Measurements from ENCODE around the gene RASSF7.

RASSF7 gene

DNA sequence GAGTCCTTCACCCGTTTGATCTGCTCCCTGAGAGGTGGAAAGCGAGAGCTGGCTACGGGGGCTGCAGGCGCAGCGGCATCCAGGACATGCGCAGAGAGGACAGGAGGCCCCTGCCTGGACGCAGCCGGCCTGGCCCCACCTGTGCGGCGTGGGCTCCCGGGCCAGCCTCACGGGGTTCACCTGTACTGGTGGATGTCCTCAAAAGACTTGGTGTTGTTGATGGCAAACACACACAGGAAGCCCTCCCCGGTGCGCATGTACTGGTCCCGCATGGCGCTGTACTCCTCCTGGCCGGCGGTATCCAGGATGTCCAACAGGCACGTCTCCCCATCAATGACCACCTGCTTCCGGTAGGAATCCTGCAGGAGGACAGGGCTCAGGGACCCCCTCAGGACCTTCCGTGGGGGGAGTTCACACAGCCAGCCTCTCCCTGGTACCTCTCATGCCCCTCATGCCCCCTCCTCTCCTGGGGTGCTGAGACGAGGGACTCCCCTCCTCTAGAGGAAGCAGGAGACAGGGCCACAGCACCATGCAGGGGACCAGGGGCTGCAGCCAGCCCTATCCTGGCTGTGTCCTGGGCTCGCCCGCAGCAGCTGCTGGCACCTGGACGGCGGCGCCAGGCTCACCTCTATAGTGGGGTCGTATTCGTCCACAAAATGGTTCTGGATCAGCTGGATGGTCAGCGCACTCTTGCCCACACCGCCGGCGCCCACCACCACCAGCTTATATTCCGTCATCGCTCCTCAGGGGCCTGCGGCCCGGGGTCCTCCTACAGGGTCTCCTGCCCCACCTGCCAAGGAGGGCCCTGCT lies 27.0 kb upstream of the RASSF7 start:
- no peak for DNase-seq (ENCODE audit: extremely low spot score)
- POLR2A ChIA-PET, result interaction anchor here (1.1 kb wide), 1 partner anchor 27 kb away, joined by 3 read pairs; no protein-coding TSS in a partner anchor
- CTCF ChIA-PET, result no interaction called here
- TF ChIP-seq NFRKB (IDR thresholded peaks at IDR 0.05), result no peak
- no peak for TF ChIP-seq ZNF384 (IDR thresholded peaks at IDR 0.05)
- no peak for TF ChIP-seq L3MBTL2 (conservative IDR thresholded peaks at IDR 0.05)
- TF ChIP-seq ELF4 (IDR thresholded peaks at IDR 0.05), result no peak
- TF ChIP-seq ARNT (IDR thresholded peaks at IDR 0.05), result no peak
- TF ChIP-seq HDGF (IDR thresholded peaks at IDR 0.05; ENCODE audit: borderline replicate concordance), result no peak

DNA sequence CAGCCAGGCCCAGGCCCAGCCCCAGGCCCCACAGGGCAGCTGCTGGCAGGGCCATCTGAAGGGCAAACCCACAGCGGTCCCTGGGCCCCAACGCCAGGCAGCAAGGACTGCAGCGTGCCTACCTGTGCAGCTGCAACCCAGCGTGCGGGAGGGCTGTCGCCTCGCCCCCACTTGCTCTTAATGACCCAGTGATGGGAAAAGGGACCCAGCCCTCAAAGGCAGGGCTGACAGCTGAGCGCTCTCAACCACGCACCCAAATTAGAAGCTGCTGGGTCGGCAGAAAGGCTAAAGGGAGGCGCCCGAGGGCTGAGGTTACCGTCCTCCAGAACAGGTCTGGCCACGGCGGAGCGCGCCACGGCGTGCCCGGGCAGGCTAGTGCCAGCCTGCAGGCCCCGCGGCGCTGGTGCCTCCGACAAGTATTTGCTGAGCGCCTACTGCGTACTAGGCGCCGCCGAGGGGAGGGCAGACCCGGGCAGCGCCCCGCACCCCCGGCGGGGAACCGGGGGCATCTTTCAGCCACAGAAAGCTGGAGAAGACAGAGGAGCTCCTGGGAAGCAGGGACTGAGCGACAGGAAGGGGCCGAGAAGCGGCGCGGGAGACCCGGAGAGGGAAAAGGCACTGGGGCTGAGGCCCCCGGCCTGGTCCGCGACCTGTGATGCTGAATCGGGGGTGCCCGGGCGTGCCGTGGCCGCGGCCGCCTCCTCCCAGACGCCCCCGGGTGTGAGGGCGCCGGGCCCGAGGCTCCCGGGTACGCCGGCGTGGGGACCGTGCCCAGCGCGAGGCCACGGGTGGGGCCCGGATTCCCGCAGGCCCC lies 26.2 kb upstream of the RASSF7 start:
- ChIA-PET POLR2A (interaction anchor here (0.6 to 1.7 kb wide), 4 partner anchors 10 to 33 kb away, joined by 3 to 6 read pairs (median 3); no protein-coding TSS in a partner anchor), CTCF (no interaction called here)
- DNase-seq (ENCODE audit: extremely low spot score), result peak; percentile 27
- TF ChIP-seq SUZ12 (IDR thresholded peaks at IDR 0.05), result no peak
- no peak for TF ChIP-seq CTBP1 (IDR thresholded peaks at IDR 0.05; ENCODE audit: borderline replicate concordance)
- no peak for TF ChIP-seq ELF4 (IDR thresholded peaks at IDR 0.05)
- TF ChIP-seq FOXM1 (IDR thresholded peaks at IDR 0.05; ENCODE audit: borderline replicate concordance), result no peak
- TF ChIP-seq FOXK2 (IDR thresholded peaks at IDR 0.05), result no peak
- no peak for TF ChIP-seq TARDBP (IDR thresholded peaks at IDR 0.05)
- TF ChIP-seq SP1 (IDR thresholded peaks at IDR 0.05), result no peak
- no peak for TF ChIP-seq ZNF384 (IDR thresholded peaks at IDR 0.05)
- no peak for TF ChIP-seq FOXA1 (IDR thresholded peaks at IDR 0.05)
- TF ChIP-seq NFRKB (IDR thresholded peaks at IDR 0.05), result no peak
- TF ChIP-seq, protein P1, sequence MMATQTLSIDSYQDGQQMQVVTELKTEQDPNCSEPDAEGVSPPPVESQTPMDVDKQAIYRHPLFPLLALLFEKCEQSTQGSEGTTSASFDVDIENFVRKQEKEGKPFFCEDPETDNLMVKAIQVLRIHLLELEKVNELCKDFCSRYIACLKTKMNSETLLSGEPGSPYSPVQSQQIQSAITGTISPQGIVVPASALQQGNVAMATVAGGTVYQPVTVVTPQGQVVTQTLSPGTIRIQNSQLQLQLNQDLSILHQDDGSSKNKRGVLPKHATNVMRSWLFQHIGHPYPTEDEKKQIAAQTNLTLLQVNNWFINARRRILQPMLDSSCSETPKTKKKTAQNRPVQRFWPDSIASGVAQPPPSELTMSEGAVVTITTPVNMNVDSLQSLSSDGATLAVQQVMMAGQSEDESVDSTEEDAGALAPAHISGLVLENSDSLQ (IDR thresholded peaks at IDR 0.05), result no peak
- no peak for TF ChIP-seq ARNT (IDR thresholded peaks at IDR 0.05)
- TF ChIP-seq HDGF (IDR thresholded peaks at IDR 0.05; ENCODE audit: borderline replicate concordance), result no peak
- no peak for TF ChIP-seq LEF1 (IDR thresholded peaks at IDR 0.05; ENCODE audit: borderline replicate concordance)
- TF ChIP-seq BHLHE40 (IDR thresholded peaks at IDR 0.05; ENCODE audit: borderline replicate concordance), result no peak
- TF ChIP-seq L3MBTL2 (conservative IDR thresholded peaks at IDR 0.05), result no peak

DNA sequence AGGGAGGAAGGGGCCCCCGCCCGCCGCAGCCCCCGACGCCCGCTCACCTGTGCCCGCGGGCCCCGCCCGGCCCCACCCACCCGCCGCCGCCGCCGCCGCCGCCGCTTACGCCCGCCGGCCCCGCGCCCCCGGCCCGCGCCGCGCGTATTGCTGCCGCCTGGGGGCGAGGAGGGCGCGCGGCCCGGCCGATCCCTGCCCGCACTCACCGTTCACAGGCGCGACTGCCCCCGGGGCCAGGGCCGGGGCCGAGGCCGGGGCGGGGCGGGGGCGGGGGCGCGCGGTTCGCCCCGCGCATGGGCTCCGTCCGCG lies 25.6 kb upstream of the RASSF7 start:
- ChIA-PET POLR2A (interaction anchor here (0.6 to 1.7 kb wide), 11 partner anchors 10 to 206 kb away, joined by 3 to 7 read pairs (median 4); partner anchors contain the start of gene TMEM80), CTCF (interaction anchor here (1.2 kb wide), 1 partner anchor 19 kb away, joined by 4 read pairs; no protein-coding TSS in a partner anchor)
- no peak for DNase-seq (ENCODE audit: extremely low spot score)
- TF ChIP-seq LEF1 (IDR thresholded peaks at IDR 0.05; ENCODE audit: borderline replicate concordance) (no peak), SP1 (IDR thresholded peaks at IDR 0.05) (no peak), ARNT (IDR thresholded peaks at IDR 0.05) (no peak), FOXK2 (IDR thresholded peaks at IDR 0.05) (no peak), L3MBTL2 (conservative IDR thresholded peaks at IDR 0.05) (no peak), HDGF (IDR thresholded peaks at IDR 0.05; ENCODE audit: borderline replicate concordance) (no peak), ELF4 (IDR thresholded peaks at IDR 0.05) (no peak), TARDBP (IDR thresholded peaks at IDR 0.05) (no peak), BHLHE40 (IDR thresholded peaks at IDR 0.05; ENCODE audit: borderline replicate concordance) (no peak), CTBP1 (IDR thresholded peaks at IDR 0.05; ENCODE audit: borderline replicate concordance) (no peak), FOXA1 (IDR thresholded peaks at IDR 0.05) (no peak), ZNF384 (IDR thresholded peaks at IDR 0.05) (no peak), SUZ12 (IDR thresholded peaks at IDR 0.05) (no peak), FOXM1 (IDR thresholded peaks at IDR 0.05; ENCODE audit: borderline replicate concordance) (no peak), NFRKB (IDR thresholded peaks at IDR 0.05) (no peak)
- TF ChIP-seq, protein P1 (IDR thresholded peaks at IDR 0.05), result no peak

DNA sequence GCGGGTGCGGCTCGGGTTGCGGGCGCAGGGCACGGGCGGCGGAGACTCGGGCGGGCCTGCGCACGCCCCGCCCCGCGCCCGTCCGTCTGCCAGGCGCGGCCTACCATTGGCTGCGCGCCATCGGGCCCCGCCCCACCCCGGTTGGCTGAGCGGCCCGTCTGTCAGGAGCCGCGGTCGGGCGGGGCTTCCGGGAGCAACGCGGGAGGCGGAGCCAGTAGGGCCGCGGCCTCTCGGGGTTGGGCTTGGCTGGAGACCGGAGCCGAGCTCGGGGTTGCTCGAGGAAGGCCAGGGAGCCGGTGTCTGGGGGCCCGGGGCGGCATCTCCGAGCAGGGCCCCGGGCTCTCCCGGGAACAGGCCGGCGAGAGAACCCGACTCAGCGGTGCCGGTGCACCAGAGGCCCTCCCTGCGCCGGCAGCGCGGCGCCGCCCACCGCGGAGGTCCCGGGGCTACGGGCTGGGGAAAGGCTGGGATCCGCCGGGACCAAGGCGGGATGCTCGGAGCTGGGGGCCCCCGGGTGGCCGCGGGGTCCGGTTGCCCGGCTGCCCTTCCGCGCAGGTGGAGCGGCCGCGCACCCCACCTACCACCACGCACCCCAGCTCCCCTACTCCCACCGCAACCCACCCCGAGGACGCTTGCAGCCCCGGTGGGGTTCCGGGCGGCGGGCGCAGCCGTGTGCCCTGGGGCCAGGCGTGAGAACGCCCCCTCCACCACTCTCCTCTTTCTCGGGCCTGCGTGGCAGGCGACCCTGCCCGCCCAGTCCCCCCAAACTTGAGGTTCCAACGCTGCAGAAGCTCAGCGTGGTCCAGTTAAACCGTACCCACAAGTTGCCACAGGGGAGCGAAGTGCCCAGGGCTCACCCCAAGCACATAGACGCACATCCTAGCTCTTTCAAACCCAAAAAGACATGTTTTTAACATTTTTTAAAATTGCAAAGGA lies 25.0 kb upstream of the RASSF7 start, which contains the start of gene HRAS:
TSS of gene HRAS (minus strand) at position 58 of the 936 bp plus-strand sequence.
- ChIA-PET CTCF (interaction anchor here (0.6 to 1.2 kb wide), 2 partner anchors 19 to 592 kb away, joined by 4 to 7 read pairs; no protein-coding TSS in a partner anchor), POLR2A (interaction anchor here (0.6 to 1.7 kb wide), 14 partner anchors 9 to 206 kb away, joined by 3 to 7 read pairs (median 3); partner anchors contain the start of genes PHRF1 and TMEM80)
- TF ChIP-seq SUZ12 (IDR thresholded peaks at IDR 0.05), result no peak
- TF ChIP-seq, protein P1 (IDR thresholded peaks at IDR 0.05), result peak; percentile 99
- no peak for TF ChIP-seq BHLHE40 (IDR thresholded peaks at IDR 0.05; ENCODE audit: borderline replicate concordance)
- peak; percentile 100 for DNase-seq (ENCODE audit: extremely low spot score)

Measured in HEK293T (cell line).